MM.1S (cell line): ENCODE results near the gene FCHSD2.

Experiments
- EZH2 ChIP-seq: fragments of 300-600 bp; sonication (generic); optimal IDR thresholded peaks from 2 replicates; pipeline ENCODE3; 2017; ENCODE audit warnings: low read depth, mild to moderate bottlenecking, antibody characterized with exemption, low read length, mixed read lengths
- EZH2phosphoT487 ChIP-seq: fragments of 300-600 bp; sonication (generic); IDR thresholded peaks from 2 replicates; pipeline ENCODE4 v1.6.1; 2018; ENCODE audit warnings: antibody characterized with exemption, low read length
- TF ChIP-seq, protein P1 (sequence below): fragments of 300-600 bp; sonication (generic); IDR thresholded peaks from 2 replicates; pipeline ENCODE4 v1.5.1; 2016; ENCODE audit warnings: antibody characterized with exemption, low read length, mixed read lengths

DNA sequence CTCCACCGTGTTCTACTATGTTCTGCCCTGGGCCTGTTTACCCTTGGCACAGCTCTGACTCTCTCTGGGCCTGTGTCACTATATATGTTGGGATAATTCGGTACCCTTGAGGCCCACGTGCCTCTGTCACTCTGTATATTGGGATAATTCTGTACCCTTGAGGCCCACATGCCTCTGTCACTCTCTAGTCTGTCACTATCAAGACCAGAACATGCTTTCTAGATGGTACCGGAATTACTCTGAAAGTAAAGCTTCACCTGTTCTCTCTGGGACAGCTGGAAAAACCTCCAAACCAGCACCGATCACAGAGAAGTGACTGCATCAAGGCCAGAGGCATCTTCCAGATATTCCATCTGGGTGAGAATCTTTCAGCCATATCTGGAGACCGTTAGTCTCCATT lies 9.3 kb upstream of the FCHSD2 start:
- TF ChIP-seq, protein P1, sequence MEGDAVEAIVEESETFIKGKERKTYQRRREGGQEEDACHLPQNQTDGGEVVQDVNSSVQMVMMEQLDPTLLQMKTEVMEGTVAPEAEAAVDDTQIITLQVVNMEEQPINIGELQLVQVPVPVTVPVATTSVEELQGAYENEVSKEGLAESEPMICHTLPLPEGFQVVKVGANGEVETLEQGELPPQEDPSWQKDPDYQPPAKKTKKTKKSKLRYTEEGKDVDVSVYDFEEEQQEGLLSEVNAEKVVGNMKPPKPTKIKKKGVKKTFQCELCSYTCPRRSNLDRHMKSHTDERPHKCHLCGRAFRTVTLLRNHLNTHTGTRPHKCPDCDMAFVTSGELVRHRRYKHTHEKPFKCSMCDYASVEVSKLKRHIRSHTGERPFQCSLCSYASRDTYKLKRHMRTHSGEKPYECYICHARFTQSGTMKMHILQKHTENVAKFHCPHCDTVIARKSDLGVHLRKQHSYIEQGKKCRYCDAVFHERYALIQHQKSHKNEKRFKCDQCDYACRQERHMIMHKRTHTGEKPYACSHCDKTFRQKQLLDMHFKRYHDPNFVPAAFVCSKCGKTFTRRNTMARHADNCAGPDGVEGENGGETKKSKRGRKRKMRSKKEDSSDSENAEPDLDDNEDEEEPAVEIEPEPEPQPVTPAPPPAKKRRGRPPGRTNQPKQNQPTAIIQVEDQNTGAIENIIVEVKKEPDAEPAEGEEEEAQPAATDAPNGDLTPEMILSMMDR = no peak
- TF ChIP-seq EZH2 (no peak), EZH2phosphoT487 (no peak)
